ENCODE measurements around the gene ATG4B.

- TF ChIP-seq POLR2A (IDR thresholded peaks at IDR 0.05) (no peak), CTCF (IDR thresholded peaks at IDR 0.05) (no peak)
Observed at GRCh38 chr2:241616168-241617125, 21.0 kb upstream of the ATG4B start.

Data from thyroid gland (tissue), 4 donors.